Hepatocyte (in vitro differentiated cells): ENCODE results near the gene NOP56. TPM values are rescaled to one million over a fixed set of nuclear protein-coding genes. Genes with fewer than 3 reads are reported as not detected.

ENCODE experiments used
- DNase-seq: peaks from one replicate; pipeline ENCODE4 v3.0.0-alpha.2; 2016; ENCODE audit warnings: low spot score
- H2AFZ ChIP-seq: fragments of 200-600 bp; sonication (generic); 2 replicates; pipeline ENCODE4 v1.6.0; 2016; ENCODE audit warnings: antibody characterized with exemption, mild to moderate bottlenecking
- H3K27ac ChIP-seq: fragments of 200-600 bp; sonication (generic); 2 replicates; pipeline ENCODE4 v1.5.1; 2016; ENCODE audit warnings: mild to moderate bottlenecking
- H3K27me3 ChIP-seq: fragments of 200-600 bp; sonication (generic); 2 replicates; pipeline ENCODE4 v1.6.1; 2016
- H3K36me3 ChIP-seq: fragments of 200-600 bp; sonication (generic); replicated peaks from 2 replicates; pipeline ENCODE4 v1.5.1; 2016; ENCODE audit warnings: low read depth; ENCODE audit not compliant: insufficient read depth
- H3K4me1 ChIP-seq: fragments of 200-600 bp; sonication (generic); 2 replicates; pipeline ENCODE4 v1.5.1; 2016; ENCODE audit warnings: mild to moderate bottlenecking, moderate library complexity; ENCODE audit not compliant: insufficient read depth
- H3K4me2 ChIP-seq: fragments of 200-600 bp; sonication (generic); 2 replicates; pipeline ENCODE4 v1.6.0; 2016
- H3K4me3 ChIP-seq: fragments of 200-600 bp; sonication (generic); 2 replicates; pipeline ENCODE4 v1.5.1; 2016; ENCODE audit warnings: mild to moderate bottlenecking
- H3K79me2 ChIP-seq: fragments of 200-600 bp; sonication (generic); 2 replicates; pipeline ENCODE4 v1.6.0; 2017; ENCODE audit warnings: mild to moderate bottlenecking
- H3K9me2 ChIP-seq: fragments of 200-600 bp; sonication (generic); replicated peaks from 2 replicates; pipeline ENCODE4 v1.6.0; 2017; ENCODE audit warnings: mild to moderate bottlenecking; ENCODE audit not compliant: insufficient read depth
- H3K9me3 ChIP-seq: fragments of 200-600 bp; sonication (generic); 2 replicates; pipeline ENCODE4 v1.5.1; 2016; ENCODE audit warnings: low read depth, mild to moderate bottlenecking
- H4K20me1 ChIP-seq: fragments of 200-600 bp; sonication (generic); 2 replicates; pipeline ENCODE4 v1.6.0; 2016; ENCODE audit warnings: mild to moderate bottlenecking; ENCODE audit not compliant: insufficient read depth, poor library complexity, severe bottlenecking
- EZH2 ChIP-seq: fragments of 200-600 bp; sonication (generic); IDR thresholded peaks from 2 replicates; pipeline ENCODE4 v1.6.1; 2016; ENCODE audit warnings: antibody characterized with exemption, mild to moderate bottlenecking, borderline replicate concordance
- EZH2phosphoT487 ChIP-seq: fragments of 200-600 bp; sonication (generic); IDR thresholded peaks from one replicate; pipeline ENCODE4 v1.6.1; 2018; ENCODE audit warnings: antibody characterized with exemption, mild to moderate bottlenecking, low read depth, moderate library complexity; ENCODE audit not compliant: unreplicated experiment, severe bottlenecking
- WGBS: methylation state at CpG from one replicate; pipeline ENCODE4 v1.1.6; 2016; ENCODE audit warnings: low lambda C conversion rate; ENCODE audit errors: missing lambda C conversion rate; 5-methylcytosine and 5-hydroxymethylcytosine counted together
- polyA plus RNA-seq: library from polyadenylated mRNA; unstranded; fragments of >200 nt; fragmentation: Nextera tagmentation; extraction: Ambion mirVana; gene quantifications from 2 replicates; pipeline ENCODE4 v1.2.1, GENCODE V29; 2016
- total RNA-seq: library from RNA; depleted of rRNA; stranded (reverse); fragments of >200 nt; gene quantifications from 2 replicates; pipeline ENCODE4 v1.2.3, GENCODE V29; 2014
- TF ChIP-seq, protein P1 (sequence below): fragments of 200-600 bp; sonication (generic); IDR thresholded peaks from 2 replicates; pipeline ENCODE4 v1.5.1; 2016; ENCODE audit warnings: antibody characterized with exemption, mild to moderate bottlenecking; ENCODE audit not compliant: poor library complexity

Gene NOP56
- total and polyA plus RNA-seq, 2 experiments from 2014 or later = 102 to 192 TPM

DNA sequence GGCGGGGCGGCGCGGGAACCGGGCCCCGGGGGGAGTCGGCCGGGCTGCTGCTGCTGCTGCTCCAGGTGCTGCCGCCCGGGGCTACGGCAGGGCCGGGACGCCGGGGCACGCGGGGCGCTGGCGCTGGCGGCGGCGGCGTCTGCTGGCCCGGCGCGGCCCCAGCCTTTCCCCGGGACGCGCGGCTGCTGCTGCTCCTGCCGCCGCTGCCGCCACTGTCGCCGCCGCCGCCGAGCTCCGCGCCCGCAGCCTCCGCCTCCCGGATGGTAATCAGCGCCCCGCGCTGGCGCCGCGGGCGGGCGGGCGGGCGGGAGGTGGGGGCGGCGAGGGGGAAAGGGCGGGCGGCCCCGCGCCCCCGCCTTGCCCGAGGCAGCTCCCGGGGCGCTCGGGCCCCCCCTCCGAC lies 40.5 kb downstream of the NOP56 start:
- Histone ChIP-seq H3K4me3 (no peak overlapping the region), H3K27me3 (peaks cover 36% of the 10 kb centered on the region), H3K36me3 (no peaks in the 10 kb centered on the region), H2AFZ (no peak overlapping the region), H3K4me1 (no peaks in the 10 kb centered on the region), H3K4me2 (no peak overlapping the region), H3K9me3 (no peaks in the 10 kb centered on the region), H3K27ac (no peak overlapping the region), H3K9me2 (no peaks in the 10 kb centered on the region), H3K79me2 (no peaks in the 10 kb centered on the region), H4K20me1 (no peaks in the 10 kb centered on the region)
- WGBS = no CpG with 5 or more reads among the region's 64 CpGs
- DNase-seq = no peak
- no peak for TF ChIP-seq EZH2
- TF ChIP-seq, protein P1, sequence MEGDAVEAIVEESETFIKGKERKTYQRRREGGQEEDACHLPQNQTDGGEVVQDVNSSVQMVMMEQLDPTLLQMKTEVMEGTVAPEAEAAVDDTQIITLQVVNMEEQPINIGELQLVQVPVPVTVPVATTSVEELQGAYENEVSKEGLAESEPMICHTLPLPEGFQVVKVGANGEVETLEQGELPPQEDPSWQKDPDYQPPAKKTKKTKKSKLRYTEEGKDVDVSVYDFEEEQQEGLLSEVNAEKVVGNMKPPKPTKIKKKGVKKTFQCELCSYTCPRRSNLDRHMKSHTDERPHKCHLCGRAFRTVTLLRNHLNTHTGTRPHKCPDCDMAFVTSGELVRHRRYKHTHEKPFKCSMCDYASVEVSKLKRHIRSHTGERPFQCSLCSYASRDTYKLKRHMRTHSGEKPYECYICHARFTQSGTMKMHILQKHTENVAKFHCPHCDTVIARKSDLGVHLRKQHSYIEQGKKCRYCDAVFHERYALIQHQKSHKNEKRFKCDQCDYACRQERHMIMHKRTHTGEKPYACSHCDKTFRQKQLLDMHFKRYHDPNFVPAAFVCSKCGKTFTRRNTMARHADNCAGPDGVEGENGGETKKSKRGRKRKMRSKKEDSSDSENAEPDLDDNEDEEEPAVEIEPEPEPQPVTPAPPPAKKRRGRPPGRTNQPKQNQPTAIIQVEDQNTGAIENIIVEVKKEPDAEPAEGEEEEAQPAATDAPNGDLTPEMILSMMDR = no peak
- TF ChIP-seq EZH2phosphoT487 = no peak

DNA sequence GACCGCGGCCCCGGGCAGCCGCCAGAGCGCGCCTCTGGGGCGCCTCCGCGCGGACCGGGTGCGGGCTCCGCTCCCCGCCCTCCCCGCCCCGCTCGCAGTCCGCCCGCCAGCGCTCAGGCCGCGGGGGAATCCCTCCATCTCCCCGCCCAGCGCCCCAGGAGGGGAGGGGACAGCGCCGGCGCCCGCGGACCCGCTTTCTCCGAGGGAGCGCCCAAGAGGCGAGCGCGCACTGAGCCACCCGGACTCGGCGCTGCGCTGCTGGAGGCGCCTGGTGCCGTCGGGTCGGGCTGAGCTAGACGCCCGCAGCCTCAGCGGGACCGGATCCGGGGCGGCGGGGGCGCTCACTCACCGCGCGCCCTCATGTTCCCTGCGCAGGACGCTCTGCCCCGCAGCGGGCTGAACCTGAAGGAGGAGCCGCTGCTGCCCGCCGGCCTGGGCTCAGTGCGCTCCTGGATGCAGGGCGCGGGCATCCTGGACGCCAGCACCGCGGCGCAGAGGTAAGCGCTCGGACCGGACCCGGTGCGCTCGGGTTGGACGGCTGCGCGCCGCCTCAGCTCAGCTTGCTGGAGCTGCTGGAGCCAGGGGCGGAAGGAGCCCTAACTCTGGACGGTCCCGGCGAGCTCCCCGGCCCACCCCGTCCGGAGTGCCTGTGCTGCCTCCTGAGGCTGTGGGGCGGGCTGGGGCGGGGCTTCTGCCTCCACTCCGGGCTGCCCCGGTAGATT lies 41.0 kb downstream of the NOP56 start:
- H2AFZ ChIP-seq = peak overlapping the region; percentile 45
- H3K79me2 ChIP-seq = no peaks in the 10 kb centered on the region
- no peak overlapping the region for H3K27ac ChIP-seq
- H4K20me1 ChIP-seq = no peaks in the 10 kb centered on the region
- no peak overlapping the region for H3K4me3 ChIP-seq
- WGBS = 3% methylated on average over 42 of the region's 89 CpGs
- peaks cover 36% of the 10 kb centered on the region for H3K27me3 ChIP-seq
- H3K9me2 ChIP-seq = no peaks in the 10 kb centered on the region
- peak; percentile 69 for DNase-seq
- H3K36me3 ChIP-seq = no peaks in the 10 kb centered on the region
- H3K4me1 ChIP-seq = no peaks in the 10 kb centered on the region
- peak overlapping the region; percentile 81 for H3K4me2 ChIP-seq
- H3K9me3 ChIP-seq = no peaks in the 10 kb centered on the region
- TF ChIP-seq EZH2phosphoT487 (no peak), EZH2 (peak; percentile 57)

DNA sequence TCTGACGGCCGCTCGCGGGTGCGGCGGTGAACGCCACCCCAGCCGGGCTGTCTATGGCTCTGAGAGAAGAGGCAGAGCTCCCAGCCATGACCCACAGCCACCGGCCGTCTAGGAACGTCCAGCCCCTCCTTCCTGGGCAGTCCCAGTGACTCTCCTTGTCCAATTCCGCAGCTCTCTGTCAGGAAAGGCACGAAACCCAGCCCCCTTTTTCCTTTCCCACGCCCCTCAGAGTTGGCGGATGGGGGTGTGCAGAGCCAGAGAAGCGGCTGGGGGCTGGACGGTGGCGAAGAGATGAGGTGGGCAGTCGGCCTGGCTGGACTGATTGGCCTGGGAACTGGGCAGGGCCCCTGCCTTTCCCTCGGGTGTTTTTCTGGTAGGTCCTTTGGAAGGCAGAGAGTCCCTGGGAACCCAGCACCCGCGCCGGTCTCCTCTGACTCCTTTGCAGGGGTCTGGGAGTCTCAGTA lies 41.6 kb downstream of the NOP56 start:
- peak overlapping the region; percentile 81 for H3K4me2 ChIP-seq

DNA sequence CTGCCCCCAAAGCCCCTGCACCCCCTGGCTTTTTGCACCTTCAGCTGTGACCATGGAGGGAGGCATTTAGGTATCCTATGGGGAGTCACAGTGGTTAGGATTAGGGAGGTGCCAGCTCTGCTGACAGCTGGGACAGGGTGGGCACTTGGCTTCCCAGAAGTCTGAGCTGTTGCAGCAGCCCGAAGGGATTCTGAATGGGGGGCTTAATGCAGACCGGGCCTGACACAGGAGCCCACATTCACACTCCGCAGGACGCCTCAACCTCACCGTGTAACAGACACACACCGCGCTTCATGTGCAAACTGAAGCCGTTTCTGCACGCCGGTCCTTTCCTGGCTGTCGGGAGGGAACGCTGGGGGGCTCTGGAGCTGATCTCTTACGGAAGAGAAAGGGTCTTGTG lies 42.1 kb downstream of the NOP56 start:
- no peak for DNase-seq
- H3K4me3 ChIP-seq = no peak overlapping the region
- H2AFZ ChIP-seq = no peak overlapping the region
- WGBS = 35% methylated on average over 13 of the region's 13 CpGs
- H3K9me2 ChIP-seq = no peaks in the 10 kb centered on the region
- TF ChIP-seq EZH2phosphoT487 (no peak), EZH2 (no peak)
- TF ChIP-seq, protein P1 = no peak
- H3K9me3 ChIP-seq = no peaks in the 10 kb centered on the region
- peaks cover 32% of the 10 kb centered on the region for H3K27me3 ChIP-seq
- no peaks in the 10 kb centered on the region for H3K4me1 ChIP-seq
- no peaks in the 10 kb centered on the region for H3K36me3 ChIP-seq
- H3K79me2 ChIP-seq = no peaks in the 10 kb centered on the region
- no peaks in the 10 kb centered on the region for H4K20me1 ChIP-seq
- H3K4me2 ChIP-seq = peak overlapping the region; percentile 81
- H3K27ac ChIP-seq = no peak overlapping the region

More for the DNA sequence above, 41.6 kb downstream of the NOP56 start:
- no peaks in the 10 kb centered on the region for H3K36me3 ChIP-seq
- H3K9me2 ChIP-seq = no peaks in the 10 kb centered on the region
- no peaks in the 10 kb centered on the region for H4K20me1 ChIP-seq
- no peaks in the 10 kb centered on the region for H3K79me2 ChIP-seq
- no peak overlapping the region for H3K27ac ChIP-seq
- no peak overlapping the region for H3K4me3 ChIP-seq
- no peak for DNase-seq
- H2AFZ ChIP-seq = peak overlapping the region; percentile 45
- peaks cover 36% of the 10 kb centered on the region for H3K27me3 ChIP-seq
- H3K4me1 ChIP-seq = no peaks in the 10 kb centered on the region
- no peak for TF ChIP-seq EZH2
- TF ChIP-seq EZH2phosphoT487 = no peak
- TF ChIP-seq, protein P1 = no peak
- 22% methylated on average over 17 of the region's 23 CpGs for whole genome bisulfite sequencing
- no peaks in the 10 kb centered on the region for H3K9me3 ChIP-seq
